K562 (cell line): ENCODE results near the gene ENDOG. TPM values are rescaled to one million over a fixed set of nuclear protein-coding genes. Genes with fewer than 3 reads are reported as not detected.

Experiments
- E2F8 ChIP-seq: fragments of 450-650 bp; IDR thresholded peaks from 2 replicates; pipeline ENCODE4 v1.7.1; 2018; ENCODE audit warnings: mild to moderate bottlenecking, low read depth; ENCODE audit not compliant: partially characterized antibody
- EP400 ChIP-seq: fragments of 450-650 bp; IDR thresholded peaks from 2 replicates; pipeline ENCODE4 v1.6.1; 2017; ENCODE audit warnings: antibody characterized with exemption, mild to moderate bottlenecking, moderate library complexity
- GTF2E2 ChIP-seq: fragments of 200-800 bp; sonication (Bioruptor generic); IDR thresholded peaks from 2 replicates; pipeline ENCODE4 v1.6.1; 2016; ENCODE audit warnings: missing genetic modification characterization, missing compliant biosample characterization
- HNRNPL ChIP-seq: fragments of 200-400 bp; formaldehyde crosslinking; IDR thresholded peaks from 2 replicates; pipeline ENCODE4 v1.6.1; 2017; ENCODE audit warnings: low read depth, mild to moderate bottlenecking, low read length
- SIX5 ChIP-seq, 2 experiments: IDR thresholded peaks; 2 replicates each; pipeline ENCODE4 v1.6.1; 2011; ENCODE audit warnings: low read length in 2 of 2, borderline replicate concordance in 1 of 2, low read depth in 1 of 2, mild to moderate bottlenecking in 1 of 2, moderate library complexity in 1 of 2; ENCODE audit not compliant: insufficient read depth in 1 of 2
- SOX6 ChIP-seq: fragments of 450-650 bp; IDR thresholded peaks from 2 replicates; pipeline ENCODE4 v1.6.1; 2014; ENCODE audit warnings: mild to moderate bottlenecking
- SRSF7 ChIP-seq: fragments of 200-400 bp; formaldehyde crosslinking; optimal IDR thresholded peaks from 2 replicates; pipeline ENCODE3; 2017; ENCODE audit warnings: mild to moderate bottlenecking, low read depth, low read length
- TAL1 ChIP-seq: fragments of 450-650 bp; IDR thresholded peaks from 2 replicates; pipeline ENCODE4 v1.6.1; 2016; ENCODE audit warnings: mild to moderate bottlenecking
- TEAD2 ChIP-seq: fragments of 450-650 bp; IDR thresholded peaks from 2 replicates; pipeline ENCODE4 v1.6.1; 2016; ENCODE audit warnings: missing genetic modification characterization, control low read depth, missing compliant biosample characterization
- ZBTB49 ChIP-seq: sonication (generic); formaldehyde crosslinking; IDR thresholded peaks from 2 replicates; pipeline ENCODE4 v1.8.0; 2022; ENCODE audit warnings: missing genetic modification reagents, mild to moderate bottlenecking, borderline replicate concordance
- ZC3H11A ChIP-seq: IDR thresholded peaks from 2 replicates; pipeline ENCODE4 v1.6.1; 2012; ENCODE audit warnings: low read depth, low read length, improper control_type of control experiment
- ZNF121 ChIP-seq: sonication (generic); formaldehyde crosslinking; conservative IDR thresholded peaks from 2 replicates; pipeline ENCODE4 v1.8.0; 2022; ENCODE audit warnings: missing genetic modification reagents
- ZNF644 ChIP-seq: fragments of 200-800 bp; sonication (Bioruptor generic); IDR thresholded peaks from 2 replicates; pipeline ENCODE4 v1.6.1; 2016; ENCODE audit warnings: low read depth, missing genetic modification characterization, missing compliant biosample characterization
- ZNF707 ChIP-seq: fragments of 250-450 bp; sonication (Bioruptor Pico); conservative IDR thresholded peaks from 2 replicates; pipeline ENCODE4 v1.8.0; 2022; ENCODE audit warnings: inconsistent platforms, mild to moderate bottlenecking, moderate library complexity
- polyA plus RNA-seq, 8 experiments: library from polyadenylated mRNA; depleted of rRNA in 4 of 8; stranded (reverse) in 5 of 8; unstranded in 3 of 8; fragments of >200 nt; fragmentation: Nextera tagmentation in 2 of 8; fragmentation: Illumina TruSeq in 1 of 8; extraction: Ambion mirVana in 2 of 8; extraction: Trizol in 1 of 8; gene quantifications; 2 replicates each; pipeline versions ENCODE4 v1.2.1 to v1.2.3, GENCODE V29; 2011 to 2014; ENCODE audit warnings: inconsistent platforms in 1 of 8, missing spikeins in 1 of 8
- total RNA-seq, 7 experiments: library from RNA; depleted of rRNA in 6 of 7; stranded (reverse); fragments of >200 nt in 6 of 7; fragmentation: Illumina TruSeq in 2 of 7; extraction: Trizol in 2 of 7; gene quantifications; 2 replicates each; pipeline versions ENCODE4 v1.2.1 to v1.2.3, GENCODE V29; 2011 to 2021; ENCODE audit warnings: low replicate concordance in 1 of 7
- TF ChIP-seq, protein P1 (sequence below): IDR thresholded peaks from 2 replicates; pipeline ENCODE4 v1.6.1; 2011; ENCODE audit warnings: borderline replicate concordance, low read depth, mild to moderate bottlenecking, moderate library complexity, low read length; ENCODE audit not compliant: insufficient read depth, poor library complexity, severe bottlenecking
- TF ChIP-seq, protein P2 (sequence below): fragments of 450-650 bp; IDR thresholded peaks from 2 replicates; pipeline ENCODE4 v1.6.1; 2018; ENCODE audit not compliant: partially characterized antibody

Gene ENDOG
- total and polyA plus RNA-seq, 9 of the 15 experiments (the other 6 are each of a cell fraction or from before 2014, with no cell fraction given) = 1.2 to 91.0 (median 25.5) TPM

GRCh38 chr9:128818099-128818838, at the start of gene ENDOG (continued):
- TF ChIP-seq SIX5 (IDR thresholded peaks at IDR 0.05; ENCODE audit: borderline replicate concordance in 1 of 2, insufficient read depth in 1 of 2, low read depth in 1 of 2, low read length in 2 of 2) (no peak), GTF2E2 (no peak; the same call in 1 of the 2 replicates), TEAD2 (tag) (no peak), ZNF121 (CRISPR knock-in tag) (no peak), SOX6 (peak; percentile 42), SRSF7 (no peak), HNRNPL (no peak), EP400 (peak; percentile 84), ZNF707 (no peak), ZC3H11A (no peak), ZBTB49 (CRISPR knock-in tag) (no peak), TAL1 (no peak), ZNF644 (tag) (no peak), E2F8 (no peak)
- TF ChIP-seq, protein P1, sequence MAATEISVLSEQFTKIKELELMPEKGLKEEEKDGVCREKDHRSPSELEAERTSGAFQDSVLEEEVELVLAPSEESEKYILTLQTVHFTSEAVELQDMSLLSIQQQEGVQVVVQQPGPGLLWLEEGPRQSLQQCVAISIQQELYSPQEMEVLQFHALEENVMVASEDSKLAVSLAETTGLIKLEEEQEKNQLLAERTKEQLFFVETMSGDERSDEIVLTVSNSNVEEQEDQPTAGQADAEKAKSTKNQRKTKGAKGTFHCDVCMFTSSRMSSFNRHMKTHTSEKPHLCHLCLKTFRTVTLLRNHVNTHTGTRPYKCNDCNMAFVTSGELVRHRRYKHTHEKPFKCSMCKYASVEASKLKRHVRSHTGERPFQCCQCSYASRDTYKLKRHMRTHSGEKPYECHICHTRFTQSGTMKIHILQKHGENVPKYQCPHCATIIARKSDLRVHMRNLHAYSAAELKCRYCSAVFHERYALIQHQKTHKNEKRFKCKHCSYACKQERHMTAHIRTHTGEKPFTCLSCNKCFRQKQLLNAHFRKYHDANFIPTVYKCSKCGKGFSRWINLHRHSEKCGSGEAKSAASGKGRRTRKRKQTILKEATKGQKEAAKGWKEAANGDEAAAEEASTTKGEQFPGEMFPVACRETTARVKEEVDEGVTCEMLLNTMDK = peak; percentile 98
- TF ChIP-seq, protein P2, sequence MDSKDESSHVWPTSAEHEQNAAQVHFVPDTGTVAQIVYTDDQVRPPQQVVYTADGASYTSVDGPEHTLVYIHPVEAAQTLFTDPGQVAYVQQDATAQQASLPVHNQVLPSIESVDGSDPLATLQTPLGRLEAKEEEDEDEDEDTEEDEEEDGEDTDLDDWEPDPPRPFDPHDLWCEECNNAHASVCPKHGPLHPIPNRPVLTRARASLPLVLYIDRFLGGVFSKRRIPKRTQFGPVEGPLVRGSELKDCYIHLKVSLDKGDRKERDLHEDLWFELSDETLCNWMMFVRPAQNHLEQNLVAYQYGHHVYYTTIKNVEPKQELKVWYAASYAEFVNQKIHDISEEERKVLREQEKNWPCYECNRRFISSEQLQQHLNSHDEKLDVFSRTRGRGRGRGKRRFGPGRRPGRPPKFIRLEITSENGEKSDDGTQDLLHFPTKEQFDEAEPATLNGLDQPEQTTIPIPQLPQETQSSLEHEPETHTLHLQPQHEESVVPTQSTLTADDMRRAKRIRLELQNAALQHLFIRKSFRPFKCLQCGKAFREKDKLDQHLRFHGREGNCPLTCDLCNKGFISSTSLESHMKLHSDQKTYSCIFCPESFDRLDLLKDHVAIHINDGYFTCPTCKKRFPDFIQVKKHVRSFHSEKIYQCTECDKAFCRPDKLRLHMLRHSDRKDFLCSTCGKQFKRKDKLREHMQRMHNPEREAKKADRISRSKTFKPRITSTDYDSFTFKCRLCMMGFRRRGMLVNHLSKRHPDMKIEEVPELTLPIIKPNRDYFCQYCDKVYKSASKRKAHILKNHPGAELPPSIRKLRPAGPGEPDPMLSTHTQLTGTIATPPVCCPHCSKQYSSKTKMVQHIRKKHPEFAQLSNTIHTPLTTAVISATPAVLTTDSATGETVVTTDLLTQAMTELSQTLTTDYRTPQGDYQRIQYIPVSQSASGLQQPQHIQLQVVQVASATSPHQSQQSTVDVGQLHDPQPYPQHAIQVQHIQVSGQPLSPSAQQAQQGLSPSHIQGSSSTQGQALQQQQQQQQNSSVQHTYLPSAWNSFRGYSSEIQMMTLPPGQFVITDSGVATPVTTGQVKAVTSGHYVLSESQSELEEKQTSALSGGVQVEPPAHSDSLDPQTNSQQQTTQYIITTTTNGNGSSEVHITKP = no peak
